Keratinocyte (primary cell): ENCODE data around the gene PALB2.

Experiments
- EZH2 ChIP-seq: IDR thresholded peaks from one replicate; pipeline ENCODE4 v1.6.1; 2012; ENCODE audit warnings: inconsistent platforms, mild to moderate bottlenecking, low read length, moderate library complexity
- TF ChIP-seq, protein P1 (sequence below), 3 experiments: IDR thresholded peaks in 1 of 3; conservative IDR thresholded peaks in 1 of 3; optimal IDR thresholded peaks in 1 of 3; 2 replicates in 2 of 3; 3 replicates in 1 of 3; pipeline versions ENCODE3 to v1.5.1; 2011; ENCODE audit warnings: low read length in 3 of 3, mild to moderate bottlenecking in 3 of 3, moderate library complexity in 2 of 3, control low read depth in 1 of 3, inconsistent platforms in 1 of 3; ENCODE audit not compliant: insufficient read depth in 2 of 3; ENCODE audit errors: extremely low read depth in 1 of 3

DNA sequence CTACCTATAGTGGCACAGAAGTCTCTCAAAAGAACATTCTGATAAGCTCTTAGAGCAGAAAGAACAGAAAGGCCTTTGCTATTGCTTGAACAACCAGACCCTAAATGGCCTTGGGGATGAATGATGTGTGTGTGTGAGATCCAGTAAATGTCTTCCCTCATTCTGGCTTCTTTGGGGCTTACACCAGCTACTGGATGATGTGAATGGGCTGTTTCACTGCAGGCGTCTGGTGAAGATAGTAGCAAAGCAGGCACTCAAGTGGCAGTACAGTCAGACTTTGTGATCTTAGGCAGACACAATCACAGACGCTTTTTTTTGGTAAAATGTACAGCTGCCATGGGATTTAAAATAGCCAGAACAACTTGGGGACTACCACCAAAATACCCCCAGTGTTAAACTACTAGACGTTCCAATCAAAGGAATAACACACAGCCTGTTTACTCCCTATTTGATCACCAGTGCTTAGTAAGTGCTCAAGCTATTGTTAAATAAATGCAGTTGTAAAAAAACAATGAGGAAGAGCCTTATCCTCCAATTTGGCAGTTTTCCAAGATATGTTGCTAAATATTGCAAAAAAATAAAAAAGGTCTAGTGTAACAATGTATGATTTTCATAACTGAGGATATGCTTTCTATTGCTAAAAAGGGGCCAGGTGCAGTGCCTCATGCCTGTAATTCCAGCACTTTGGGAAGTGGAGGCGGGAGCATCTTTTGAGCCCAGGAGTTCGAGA is 62.8 kb downstream of the PALB2 start:
- TF ChIP-seq, protein P1, sequence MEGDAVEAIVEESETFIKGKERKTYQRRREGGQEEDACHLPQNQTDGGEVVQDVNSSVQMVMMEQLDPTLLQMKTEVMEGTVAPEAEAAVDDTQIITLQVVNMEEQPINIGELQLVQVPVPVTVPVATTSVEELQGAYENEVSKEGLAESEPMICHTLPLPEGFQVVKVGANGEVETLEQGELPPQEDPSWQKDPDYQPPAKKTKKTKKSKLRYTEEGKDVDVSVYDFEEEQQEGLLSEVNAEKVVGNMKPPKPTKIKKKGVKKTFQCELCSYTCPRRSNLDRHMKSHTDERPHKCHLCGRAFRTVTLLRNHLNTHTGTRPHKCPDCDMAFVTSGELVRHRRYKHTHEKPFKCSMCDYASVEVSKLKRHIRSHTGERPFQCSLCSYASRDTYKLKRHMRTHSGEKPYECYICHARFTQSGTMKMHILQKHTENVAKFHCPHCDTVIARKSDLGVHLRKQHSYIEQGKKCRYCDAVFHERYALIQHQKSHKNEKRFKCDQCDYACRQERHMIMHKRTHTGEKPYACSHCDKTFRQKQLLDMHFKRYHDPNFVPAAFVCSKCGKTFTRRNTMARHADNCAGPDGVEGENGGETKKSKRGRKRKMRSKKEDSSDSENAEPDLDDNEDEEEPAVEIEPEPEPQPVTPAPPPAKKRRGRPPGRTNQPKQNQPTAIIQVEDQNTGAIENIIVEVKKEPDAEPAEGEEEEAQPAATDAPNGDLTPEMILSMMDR (optimal IDR thresholded peaks at IDR 0.05 in 1 of 3, IDR thresholded peaks at IDR 0.05 in 1 of 3, conservative IDR thresholded peaks at IDR 0.05 in 1 of 3; ENCODE audit: extremely low read depth in 1 of 3, insufficient read depth in 2 of 3, low read length in 3 of 3) = no peak
- TF ChIP-seq EZH2 = no peak
